Measurements from ENCODE around the gene SARS1.
"Not testable (repeated sequence)": the region's sequence is repeated elsewhere in the genome, so short reads cannot be mapped to it uniquely, and the experiment has no call there.

The SARS1 gene

DNA sequence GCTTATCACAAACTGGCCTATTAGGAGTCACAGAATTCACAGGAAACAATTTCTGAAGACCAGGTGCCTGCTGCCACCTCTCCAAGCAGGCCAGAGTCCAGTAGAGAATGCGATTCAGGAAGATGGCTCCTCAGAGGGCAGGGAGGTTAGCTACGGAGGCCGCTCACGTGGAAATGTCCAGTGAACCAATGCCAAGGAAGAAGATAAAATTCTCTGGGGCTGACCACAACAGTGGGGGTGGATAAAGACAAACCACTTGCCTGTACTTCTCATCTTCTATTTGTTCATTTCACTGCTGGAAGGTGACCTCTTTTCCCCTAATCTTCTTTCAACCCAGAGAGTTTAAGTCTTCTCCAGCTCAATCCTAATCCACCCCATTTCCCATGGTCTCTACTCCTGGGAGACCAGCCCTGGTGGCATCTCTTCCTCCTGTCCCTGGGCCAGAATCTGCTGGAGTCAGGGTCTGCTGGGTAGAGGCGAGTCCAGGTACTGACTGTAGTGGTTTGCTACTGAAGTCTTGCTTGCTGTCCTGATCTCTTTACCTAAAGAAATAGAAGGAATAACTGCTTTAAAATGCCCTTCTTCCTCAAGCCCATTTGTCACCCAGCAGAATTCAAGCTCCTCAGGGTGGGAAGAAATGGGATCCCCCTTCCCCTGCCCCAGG, 66.0 kb downstream of the SARS1 start:
- no peak for DNase-seq

DNA sequence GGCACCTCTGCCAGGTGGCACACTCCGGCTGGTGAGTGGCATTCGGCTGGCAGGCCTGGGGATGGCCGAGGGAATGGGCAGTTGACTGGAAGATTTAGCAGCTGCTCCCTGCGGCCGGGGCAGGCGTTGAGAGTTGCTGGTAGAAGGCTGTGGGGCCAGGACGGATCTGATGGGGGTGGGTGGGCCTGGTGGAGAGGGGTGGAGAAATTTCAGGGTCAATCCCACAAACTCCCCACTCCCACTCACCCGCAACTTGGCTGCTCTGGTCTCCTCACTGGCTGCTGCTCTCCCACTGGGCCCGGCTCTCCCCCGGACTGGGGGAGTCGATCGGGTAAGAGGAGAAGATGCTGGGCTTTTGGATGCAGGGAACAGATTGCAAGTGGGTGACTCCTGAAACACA, 67.1 kb downstream of the SARS1 start:
- no peak for DNase-seq

DNA sequence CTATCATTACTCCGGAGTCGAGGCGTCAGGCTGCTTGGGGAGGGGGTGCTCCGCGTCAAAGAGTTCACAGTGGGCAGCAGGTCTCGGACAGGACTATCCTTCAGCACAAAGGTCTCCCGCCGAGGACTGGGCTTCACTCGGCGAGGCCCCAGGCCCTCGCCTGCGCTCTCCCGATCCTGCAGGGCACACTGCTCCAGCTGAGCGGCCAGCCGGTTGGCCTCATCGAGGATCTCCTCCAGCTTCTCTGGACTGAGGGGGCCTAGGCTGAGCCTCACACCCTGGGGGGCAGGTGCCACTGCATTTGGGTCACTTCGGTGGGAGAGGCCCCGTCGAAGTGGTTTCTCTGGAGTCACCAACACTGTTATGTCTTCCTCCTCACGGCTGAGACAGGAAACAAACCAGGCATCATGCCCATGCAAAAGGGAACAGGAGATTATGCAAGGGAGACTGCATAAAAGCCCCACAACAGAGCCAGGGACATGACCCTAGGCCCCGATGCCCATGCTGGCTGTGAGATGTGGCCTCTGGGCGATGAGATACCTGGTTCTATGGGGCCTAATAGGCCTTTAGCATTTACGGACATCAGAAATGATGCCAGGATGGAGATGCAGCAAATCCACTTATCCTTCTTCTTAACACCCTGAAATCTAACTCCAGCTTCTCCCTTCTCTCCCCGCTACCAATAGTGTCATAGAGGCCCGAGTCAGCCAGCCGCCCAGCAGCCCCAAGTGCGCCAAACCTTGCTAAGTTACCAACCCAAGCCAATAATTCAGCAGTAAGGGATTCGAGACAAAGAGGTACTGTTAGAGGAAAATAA, 68.2 kb downstream of the SARS1 start:
- DNase-seq, result no peak

DNA sequence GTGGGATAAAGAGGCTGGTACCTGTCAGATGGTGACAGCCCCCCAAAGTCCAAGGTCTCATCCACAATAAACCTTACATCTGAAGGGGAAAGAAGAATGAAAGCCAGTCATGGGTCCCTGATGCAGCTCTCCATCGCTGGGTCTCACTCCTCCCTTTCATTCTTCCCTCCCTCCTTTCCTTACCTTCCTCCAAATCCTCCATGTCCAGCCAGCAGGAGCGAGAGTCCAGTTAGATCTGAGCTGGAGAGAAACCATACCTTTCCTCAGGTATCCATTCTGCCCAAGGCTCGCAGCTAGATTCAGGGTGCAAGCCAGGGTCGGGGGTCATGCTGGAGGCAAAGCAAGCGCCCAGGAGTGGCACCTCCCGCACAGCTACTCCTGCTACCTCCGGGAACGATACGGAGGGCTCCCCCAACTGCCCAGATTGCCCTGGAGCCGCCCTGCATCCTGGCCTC, 68.8 kb downstream of the SARS1 start:
- DNase-seq, result no peak

DNA sequence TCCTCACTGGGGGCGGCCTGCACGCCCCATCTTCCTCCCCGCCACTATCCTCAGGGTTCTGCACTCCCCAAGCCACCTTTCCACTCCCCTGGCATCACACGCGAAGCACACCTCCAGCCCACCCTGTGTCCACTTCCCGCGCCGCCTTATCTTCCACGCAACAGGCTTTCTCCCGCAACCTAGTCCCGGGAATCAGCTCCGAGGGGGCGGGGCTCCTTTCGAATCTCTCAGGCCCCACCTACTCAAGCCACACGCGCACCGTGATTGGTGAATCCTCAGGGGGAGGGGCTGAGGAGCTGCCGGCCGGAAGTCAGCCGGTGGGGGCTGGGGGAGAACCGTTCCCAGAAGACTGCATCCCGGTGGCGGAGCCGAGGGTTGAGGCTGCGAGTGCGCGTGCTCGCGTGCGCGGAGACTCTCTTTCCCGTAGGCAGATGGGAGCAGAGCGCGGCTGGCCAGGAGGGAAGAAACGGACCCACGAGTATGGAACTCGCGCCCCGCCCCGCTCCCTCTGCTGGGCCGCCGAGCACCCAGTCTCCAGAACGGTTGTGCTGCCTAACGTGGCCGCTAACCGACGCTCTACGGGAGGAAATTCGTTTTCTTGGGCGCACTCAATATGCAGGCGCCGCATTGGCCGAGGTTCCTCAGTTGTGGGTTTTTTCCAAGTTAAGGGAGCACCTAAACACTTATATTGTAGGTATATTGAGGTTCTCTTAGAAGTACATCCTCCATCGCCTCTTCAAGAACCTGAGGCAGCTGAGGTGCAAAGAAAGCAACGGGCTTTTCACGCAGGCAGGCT, 69.4 kb downstream of the SARS1 start, which contains the start of gene PSRC1:
PSRC1 (minus strand) TSS at position 194 of the 796 bp plus-strand sequence.
- DNase-seq, result peak; percentile 96

DNA sequence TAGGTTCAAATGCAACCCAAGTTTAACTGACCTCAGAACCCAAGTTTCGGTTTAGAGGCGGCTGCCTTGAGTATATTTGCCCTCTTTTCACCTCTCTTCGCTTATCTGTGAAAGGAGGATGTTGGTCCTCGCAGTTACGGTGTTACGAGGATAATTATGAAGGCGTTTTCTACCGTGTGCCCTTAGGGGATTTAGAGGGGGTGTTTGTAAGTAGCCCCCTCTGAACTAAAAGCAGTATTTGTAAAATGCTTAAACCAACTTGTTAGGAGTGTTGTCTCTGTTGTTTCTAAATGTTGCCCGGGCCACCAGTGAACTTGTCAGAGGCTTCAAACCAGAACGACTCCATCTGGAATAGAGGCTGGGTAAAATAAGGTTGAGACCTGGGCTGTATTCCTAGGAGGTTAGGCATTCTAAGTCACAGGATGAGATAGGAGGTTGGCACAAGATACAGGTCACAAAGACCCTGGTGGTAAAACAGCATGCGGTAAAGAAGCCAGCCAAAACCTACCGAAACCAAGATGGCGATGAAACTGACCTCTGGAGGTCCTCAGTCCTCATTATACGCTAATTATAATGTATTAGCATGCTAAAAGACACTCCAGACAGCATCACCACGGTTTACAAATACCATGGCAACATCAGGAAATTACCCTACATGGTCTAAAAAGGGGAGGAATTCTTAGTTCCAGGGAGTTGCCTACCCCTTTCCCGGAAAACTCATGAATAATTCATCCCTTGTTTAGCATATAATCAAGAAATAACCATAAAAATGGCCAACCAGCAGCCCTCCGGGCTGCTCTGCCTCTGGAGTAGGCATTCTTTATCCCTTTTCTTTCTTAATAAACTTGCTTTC, 70.3 kb downstream of the SARS1 start:
- no peak for DNase-seq

DNA sequence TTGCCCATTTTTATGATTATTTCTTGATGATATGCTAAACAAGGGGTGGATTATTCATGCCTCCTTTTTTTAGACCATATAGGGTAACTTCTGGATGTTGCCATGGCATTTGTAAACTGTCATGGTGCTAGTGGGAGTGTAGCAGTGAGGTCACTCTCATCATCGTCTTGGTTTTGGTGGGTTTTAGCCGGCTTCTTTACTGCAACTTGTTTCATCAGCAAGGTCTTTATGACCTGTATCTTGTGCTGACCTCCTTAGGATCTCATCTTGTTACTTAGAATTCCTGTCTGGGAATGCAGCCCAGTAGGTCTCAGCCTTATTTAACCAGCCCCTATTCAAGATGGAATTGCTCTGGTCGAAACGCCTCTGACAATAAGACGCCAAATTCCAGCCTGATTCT, 73.0 kb downstream of the SARS1 start:
- not testable (repeated sequence) for DNase-seq

All from NCI-H510A (cell line).